GM19328 (cell line): ENCODE measurements around the gene SAFB.
A peak's percentile ranks its signal among the peaks of the same experiment; 100 is the strongest.
"Not testable (repeated sequence)": the region's sequence is repeated elsewhere in the genome, so short reads cannot be mapped to it uniquely, and the experiment has no call there.

ENCODE experiments used
- ATAC-seq: cut with Tn5 transposase; IDR thresholded peaks from one replicate; pipeline ENCODE4 v1.9.1; 2021; ENCODE audit warnings: mild to moderate bottlenecking, moderate library complexity; ENCODE audit not compliant: unreplicated experiment

The SAFB gene

DNA sequence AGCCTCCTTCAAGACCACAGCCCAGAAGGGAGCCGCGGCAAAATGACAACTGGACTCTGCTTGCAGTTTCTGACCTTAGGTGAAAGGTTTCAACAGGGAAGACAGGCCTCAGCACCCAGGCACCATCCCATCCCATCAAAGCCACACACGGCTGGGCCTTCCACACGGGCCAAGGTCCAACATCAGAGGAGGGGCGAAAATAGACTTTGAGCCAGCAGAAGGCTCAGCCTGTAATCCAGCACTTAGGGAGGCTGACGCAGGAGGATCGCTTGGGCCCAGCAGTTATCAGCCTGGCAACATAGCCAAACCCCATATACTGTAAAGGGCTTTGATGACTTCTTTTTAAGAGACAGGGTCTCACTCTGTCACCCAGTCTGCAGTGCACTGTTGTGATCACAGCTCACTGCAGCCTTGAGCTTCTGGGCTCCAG is 28.3 kb upstream of the SAFB start:
- ATAC-seq, result no peak

DNA sequence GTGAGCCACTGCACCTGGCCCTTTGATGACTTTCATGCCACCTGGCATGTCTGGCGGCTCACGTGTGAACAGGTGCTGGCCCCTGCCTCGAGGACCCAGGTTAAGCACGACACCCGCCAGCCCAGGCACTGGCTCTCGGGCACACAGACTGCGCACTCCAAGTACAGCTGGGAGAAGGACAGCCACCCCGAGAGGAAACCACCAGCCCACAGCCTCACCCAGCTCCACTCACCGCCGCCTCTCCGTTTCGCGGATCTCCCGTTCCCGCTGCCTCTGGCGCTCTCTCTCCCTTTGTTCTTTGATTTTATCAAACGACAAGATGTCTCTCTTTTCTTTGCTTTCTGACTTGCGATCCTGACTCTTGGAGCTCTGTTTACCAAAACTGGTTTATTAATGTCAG is 27.8 kb upstream of the SAFB start:
- no peak for ATAC-seq

DNA sequence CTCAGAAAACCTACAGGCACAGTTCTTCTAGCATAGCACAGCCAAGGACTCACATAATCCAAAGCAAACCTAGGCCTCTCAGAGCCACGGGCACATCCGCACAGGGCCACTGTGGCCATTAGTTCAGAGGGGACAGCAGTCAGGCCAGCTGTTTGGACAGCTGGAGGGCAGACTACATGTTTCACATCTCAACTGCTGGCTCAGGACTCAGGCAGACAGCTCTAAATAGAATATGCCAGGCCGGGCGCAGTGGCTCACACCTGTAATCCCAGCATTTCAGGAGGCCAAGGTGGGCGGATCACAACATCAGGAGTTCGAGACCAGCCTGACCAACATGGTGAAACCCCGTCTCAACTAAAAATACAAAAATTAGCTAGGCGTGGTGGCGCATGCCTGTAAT is 27.1 kb upstream of the SAFB start:
- no peak for ATAC-seq

DNA sequence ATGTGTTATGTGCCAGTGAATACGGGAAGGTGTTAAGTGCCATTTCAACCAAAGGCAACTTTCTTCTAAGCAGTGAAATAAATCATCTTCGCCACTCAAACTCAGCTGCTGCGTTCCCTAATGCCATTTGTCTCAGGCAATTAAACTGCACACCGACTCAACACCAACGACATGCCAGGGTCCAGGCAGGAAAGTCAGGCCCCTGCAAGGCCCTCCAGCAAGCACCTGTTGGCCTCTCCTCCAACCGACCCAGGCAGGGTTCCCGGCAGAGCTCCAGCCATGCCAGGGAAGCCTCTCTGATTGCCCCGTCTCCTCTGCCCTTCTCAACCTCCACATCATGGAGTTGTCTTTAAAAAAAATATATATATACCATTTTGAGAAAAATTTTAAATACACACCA is 22.1 kb upstream of the SAFB start:
- ATAC-seq, result no peak

DNA sequence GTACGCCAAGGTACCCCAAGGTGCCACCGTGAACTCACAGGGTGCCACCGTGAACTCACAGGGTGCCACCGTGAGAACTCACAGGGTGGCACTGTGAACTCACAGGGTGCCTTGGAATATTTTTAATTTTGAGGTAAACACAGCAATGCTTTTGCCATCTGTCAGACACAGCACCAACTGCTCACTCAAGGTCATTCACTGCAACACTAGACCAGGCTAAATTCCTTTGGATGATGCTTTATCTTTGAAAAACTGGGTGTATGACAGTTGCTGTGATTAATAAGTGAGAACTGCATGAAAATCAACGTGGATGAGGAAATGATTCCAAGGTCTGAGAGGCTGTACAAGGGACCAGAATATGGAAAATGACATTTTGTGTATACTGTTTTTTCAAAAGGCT is 19.3 kb upstream of the SAFB start:
- no peak for ATAC-seq

DNA sequence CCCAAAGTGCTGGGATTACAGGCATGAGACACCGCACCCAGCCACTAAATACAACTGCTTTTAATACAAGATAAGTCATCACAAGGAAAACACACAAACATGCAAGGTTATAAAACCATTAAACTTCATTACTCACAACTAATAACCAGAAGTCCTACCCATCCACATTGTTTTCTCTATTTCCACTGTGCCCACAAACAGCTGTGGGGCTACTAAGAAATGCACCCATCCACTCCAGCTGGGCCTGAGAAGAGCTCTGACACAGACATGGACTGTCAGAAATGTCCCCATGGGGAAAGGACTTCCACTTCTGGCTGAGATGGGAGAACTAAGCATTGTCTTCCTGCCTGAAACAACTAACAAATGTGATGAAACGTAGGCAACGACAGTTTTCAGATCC is 17.5 kb upstream of the SAFB start:
- no peak for ATAC-seq

DNA sequence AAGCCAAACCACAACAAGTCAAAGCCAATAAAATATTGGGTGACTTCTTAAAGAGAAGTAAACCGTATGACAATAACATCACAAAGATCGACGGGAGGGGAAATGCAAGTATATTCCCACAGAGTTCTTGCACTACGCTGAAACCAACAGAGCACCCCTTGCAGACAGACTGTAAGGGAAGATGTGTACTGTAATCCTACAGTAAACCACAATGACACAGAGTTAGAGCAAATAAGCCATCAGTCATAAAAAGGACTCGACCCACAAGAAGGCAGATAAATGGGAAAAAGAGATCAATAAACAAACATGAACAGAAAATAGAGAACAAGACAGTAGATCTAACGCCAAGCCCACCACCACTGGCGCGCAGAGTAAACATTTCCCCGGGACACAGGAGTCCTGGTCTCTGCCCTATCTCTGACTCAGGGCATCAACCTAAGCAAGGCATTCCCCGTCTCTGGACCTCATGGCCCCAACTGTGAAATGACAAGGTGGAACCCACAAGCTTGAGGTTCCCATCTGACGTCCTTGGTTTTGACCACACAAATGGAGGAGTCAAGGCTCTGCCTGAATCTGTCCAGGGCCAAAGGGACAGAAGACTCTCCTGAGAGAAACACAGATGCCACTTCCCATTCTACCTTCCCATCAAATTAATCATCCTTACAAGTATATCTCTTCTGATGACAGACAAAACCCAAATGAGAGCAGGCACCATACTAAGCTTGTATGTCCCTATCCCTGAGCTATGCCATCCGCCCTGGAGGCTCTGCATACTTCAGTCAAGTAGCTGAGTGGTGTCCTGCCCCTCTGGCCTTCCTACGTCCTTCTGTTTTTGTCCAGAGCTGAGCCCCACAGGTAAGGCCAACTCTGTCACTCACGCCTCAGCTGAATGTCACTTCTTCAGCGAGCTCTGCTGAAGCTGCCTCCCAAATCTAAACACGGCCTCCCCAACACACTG is 15.3 kb upstream of the SAFB start:
- no peak for ATAC-seq

DNA sequence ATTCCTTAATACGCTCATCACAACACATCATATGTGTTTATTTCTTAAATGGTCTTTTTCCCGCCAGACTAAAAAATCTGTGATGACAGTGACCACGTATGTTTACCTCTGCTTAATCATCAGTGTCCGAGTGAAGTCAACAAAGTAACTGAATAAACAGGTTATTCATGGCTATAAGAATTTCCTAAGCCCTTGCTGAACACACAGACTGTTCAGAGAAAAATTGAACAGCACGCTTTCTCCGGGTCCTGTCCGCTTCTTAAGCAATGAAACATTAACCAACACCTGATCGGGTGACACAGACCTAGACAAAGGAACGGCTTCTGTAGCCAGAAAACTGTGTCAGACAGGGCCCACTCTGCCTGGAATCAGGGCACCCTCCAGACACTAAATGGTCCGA is 14.6 kb upstream of the SAFB start:
- ATAC-seq, result no peak

DNA sequence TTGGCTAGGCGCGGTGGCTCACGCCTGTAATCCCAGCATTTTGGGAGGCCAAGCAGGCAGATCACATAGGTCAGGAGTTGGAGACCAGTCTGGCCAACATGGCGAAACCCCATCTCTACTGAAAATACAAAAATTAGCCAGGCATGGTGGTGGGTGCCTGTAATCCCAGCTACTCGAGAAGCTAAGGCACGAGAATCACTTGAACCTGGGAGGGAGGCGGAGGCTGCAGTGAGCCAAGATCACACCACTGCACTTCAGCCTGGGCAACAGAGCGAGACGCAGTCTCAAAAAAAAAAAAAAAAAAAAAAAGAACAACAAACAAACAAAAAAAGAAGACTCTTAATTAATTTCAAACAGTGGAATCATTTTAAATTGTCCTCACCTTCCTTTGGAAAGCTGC is 14.1 kb upstream of the SAFB start:
- not testable (repeated sequence) for ATAC-seq

DNA sequence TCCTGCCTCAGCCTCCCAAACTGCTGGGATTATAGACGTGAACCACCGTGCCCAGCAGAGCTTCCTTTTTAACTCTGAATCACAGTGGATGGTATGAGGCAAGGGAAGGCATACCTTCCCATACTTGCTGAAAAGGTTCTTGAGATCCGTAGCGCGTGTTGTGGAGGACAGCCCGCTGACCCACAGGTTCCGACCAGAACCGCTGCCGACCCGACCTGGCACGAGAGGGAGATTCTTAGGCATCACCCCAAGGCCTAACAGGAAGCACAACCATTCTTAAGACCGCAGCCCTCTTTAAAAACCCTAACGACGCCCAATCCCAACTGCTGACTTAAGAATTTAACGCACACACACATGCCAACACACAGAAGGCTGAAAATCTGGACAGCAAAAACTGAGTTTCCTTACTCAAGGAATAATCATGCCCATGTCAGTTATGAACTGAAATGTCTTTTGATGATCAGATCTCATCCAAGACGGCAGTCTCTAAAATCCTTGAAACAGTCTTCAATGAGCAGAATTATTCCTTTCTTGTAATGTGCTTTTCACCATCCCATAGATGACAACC is 12.9 kb upstream of the SAFB start:
- ATAC-seq, result no peak

DNA sequence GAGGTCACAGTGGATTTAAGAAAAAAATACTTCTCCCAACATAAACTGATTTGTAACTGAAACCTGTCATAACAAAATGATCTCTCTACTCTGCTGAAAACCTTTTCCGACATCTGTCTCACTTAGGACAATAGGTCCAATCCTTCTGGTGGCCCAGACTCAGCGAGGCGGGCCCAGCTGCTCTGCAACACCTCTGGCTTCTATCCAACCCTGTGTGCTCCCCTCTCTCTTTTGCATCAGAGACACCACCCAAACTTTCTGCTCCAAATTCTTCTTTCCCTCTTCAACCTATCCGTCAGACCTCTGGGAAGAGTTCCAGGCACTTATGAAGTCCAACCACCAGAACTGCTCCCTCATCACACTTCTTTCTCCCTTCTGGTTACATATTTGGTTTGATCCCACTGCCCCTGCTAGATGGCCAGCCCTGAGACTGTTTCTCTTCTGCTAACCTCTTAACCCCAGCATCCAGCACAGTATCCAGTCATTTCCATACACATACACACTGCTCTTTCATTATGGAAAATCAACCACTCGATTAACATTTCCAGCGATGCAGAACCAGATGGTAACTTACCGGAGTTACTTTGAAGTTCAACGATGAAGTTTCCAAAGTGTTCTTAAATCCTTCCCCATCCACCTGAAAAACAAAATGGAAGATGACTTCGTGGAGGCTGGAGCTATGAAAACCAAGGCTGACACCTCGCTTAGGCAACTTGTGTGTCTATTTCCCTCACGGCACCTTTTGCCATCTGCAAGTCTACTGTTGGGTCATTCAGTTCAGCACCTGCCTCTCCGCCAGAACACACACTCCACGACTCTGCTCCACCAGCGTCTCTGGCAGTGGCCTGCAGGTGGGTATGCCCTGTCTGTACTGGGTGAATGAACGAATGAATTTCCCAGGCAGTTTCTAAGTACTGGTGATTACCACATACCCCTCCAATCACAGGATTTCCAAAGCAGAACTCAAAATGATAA is 9.7 kb upstream of the SAFB start:
- no peak for ATAC-seq

DNA sequence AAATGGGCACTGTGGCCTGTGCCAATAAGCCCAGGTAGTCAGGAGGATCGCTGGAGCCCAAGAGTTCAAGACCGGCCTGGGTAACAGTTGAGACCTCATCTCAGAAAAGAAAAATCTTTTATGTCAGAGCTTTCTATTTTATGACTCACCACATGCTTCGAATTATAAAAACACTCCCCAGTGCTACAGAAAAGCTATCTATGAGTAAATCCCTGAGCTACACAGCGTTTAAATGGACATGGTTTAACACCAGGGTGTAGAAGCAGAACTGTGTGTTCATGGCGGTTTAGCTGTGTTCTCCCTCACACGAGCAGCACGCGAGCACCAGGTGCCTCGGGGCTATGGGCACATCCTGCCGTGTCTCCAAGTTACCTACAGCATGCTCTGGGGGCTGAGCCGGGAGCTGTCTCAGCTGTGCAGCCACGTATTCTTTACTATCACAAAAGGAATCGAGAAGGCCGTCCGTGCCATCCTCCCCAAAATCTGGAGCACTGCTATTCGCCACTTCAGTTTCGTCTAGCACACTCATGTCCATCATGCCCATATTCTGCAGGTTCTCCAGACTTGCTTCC is 7.0 kb upstream of the SAFB start:
- no peak for ATAC-seq

DNA sequence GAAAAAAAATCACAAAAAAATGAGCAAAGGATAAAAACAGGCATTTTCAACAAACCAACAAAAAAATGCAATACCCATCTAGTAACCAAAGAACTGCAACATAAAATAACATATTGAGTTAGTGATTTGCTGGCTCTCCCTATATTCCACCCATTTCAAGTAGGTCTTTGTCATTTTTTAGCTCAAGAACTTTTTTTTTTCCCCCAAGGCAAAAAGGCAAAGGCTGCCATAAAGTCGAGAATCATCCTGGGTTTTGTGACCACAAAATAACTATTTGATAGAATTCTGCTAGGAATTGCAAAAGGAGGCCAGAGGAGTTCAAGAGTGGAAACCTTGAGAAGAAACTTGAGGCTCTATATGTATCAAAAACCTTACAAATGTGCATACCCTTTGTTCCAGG is 5.8 kb upstream of the SAFB start:
- ATAC-seq, result no peak

DNA sequence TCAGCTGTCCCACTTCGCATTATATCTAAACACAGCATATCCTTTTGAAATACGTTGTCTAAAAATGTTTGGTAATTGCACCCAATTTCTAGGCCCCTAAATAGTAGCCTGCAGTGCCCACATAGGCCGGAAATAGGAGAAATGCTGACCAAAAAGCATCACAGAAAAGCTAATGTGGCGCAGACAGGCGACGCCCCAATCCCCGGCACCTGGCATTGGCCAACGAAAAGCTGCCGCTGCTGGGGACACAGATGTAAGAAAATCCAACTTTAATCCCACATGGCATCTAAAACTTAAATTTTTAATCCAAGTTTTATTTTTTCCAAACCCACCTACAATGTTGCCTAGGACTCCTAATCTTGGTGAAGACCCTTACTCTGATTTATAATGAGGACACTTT is 4.3 kb upstream of the SAFB start:
- no peak for ATAC-seq

DNA sequence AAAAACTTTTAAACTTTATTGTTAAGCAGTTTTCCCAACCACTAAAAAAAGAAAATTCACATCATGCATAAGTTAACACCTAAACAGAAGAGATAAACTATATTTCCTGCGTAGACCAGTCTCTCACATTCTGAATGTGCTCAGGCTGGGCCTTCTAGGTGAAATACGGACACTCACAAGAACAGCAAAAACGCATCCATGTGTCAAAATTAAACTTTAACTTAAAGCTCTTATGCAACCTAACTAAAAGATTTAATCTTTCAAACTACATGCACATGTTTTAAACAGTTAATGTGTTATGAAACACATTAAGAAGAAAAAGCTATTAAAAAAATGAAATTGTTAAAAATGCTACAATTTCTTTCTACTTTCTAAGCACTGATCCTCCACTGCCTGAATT is 2.9 kb upstream of the SAFB start:
- no peak for ATAC-seq

DNA sequence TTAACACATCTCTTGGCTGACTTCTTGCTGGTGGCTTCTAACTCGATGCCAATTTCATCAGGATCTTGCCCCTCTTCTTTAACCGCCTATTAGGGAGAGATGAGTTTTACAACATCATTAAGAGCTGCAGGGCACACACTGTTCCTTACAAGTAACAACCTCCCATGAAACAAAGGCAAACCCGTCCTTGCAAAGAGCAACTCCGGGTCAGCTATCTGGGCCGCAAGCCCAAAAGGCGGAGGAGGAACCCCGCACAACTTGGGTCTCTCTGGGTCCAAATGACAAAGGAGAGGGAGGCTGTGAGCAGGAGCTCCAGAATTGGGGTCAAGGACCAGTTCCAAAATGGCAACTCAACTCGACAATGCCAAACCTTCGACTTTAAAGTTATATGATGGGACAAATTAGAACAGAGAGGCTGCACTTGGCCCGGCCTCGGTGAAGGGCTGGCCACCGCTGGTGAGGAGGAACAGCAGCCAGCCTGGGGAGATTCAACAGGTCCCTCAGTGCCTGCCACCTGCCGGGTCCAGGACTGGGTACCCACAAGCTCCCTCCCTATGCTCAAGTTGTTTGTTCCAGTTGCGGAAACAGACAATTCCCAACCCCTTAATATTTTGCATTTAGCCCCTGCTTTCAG is 1.5 kb upstream of the SAFB start:
- no peak for ATAC-seq

DNA sequence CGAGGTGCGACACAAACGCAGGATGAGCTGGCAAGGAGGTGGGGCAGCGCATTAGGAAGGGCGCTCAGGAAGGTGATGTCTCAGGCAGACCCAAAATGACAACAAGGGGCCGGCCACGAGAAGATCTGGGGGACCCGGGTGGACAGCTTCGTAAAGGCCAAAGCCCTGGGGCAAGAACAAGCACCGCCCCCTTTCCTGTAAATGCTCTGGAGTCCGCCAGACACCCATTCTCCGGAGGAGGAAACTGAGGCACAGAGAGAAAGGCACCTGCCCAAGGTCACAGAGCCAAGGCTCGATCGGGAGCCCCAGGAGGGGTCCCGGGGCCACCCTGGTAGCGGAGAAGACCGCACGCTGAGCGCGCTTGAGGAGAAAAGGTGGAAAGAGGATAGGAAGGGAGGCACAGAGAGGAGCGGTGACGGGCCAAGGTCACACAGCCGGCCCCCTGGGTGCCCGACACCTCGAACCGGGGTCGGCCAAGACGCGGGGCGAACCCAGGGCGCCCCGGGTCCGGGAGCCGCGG is 878 bp upstream of the SAFB start:
- no peak for ATAC-seq

DNA sequence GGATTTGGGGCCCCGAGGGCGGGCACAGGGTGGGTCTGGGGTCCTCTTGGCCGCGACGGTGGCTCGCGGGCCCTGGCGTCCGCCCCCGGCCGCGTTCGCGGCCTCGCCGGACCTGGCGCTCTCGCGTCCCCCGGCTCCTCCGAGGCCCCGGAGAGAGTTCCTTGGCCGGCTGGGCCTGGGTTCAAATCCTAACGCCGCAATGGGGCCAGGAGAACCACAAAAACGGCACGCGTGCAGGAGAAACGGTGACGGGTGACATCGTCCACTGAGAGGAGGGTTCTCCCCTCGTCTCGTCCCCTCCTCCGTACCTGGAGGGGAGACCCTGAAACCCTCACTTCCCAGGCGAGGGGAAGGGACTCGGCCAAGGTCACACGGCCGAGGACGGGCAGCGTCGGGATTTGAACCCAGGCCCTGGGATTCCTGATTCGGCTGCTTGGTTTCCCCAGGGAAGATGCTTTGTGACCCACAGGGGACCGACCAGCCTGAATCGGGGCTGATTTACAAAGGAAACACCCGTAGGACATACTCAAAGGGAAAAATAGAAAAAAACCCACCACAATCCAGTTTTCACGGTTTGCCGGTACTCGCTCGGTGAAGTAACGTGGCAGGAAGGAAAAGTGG is 624 bp downstream of the SAFB start:
- ATAC-seq, result peak; percentile 4

DNA sequence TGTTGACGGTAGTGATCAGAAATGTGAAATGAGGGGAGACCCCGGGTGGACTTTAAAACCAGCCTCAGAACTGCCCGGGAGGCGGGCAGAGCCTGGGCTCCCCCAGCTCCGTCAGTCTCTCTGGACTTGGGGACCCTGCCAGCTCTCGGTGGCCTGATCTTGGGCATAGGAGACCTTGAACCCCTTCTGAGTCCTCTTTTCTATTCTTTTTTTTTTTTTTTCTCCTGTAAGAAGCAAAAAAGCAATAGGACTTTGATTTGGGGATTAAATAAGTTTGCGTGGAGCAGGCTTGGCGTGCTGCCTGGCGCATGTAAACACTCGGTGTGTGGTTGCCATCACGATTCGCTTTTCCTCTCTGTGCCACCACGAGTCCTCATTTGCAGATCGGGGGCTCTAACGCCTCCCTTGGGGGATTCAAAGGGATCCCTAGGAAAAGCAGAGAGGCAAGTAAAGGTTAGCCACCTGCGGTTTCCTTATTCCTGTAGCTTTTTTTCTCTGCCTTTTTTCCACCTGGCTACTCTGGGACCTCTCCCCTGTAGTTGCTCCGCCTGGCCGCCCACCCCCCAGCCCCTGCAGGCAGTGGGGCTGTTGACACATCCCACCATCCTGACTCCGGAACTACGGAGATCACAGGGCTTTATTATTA is 1.3 kb downstream of the SAFB start:
- ATAC-seq, result no peak
